ENCODE results near the gene PLEKHM1. TPM values are rescaled to one million over a fixed set of nuclear protein-coding genes. Genes with fewer than 3 reads are reported as not detected.

PLEKHM1 gene
- 23.2 to 28.0 TPM (median 24.6 TPM) in 5 replicates for total RNA-seq (2022; extraction: Qiagen RNA extraction; ENCODE audit: low read depth)

GRCh38 chr17:45490615-45491433, at the start of gene PLEKHM1:
PLEKHM1 (minus strand) TSS chr17:45490721; CDS start chr17:45482484, 8,237 bp downstream.

DNA sequence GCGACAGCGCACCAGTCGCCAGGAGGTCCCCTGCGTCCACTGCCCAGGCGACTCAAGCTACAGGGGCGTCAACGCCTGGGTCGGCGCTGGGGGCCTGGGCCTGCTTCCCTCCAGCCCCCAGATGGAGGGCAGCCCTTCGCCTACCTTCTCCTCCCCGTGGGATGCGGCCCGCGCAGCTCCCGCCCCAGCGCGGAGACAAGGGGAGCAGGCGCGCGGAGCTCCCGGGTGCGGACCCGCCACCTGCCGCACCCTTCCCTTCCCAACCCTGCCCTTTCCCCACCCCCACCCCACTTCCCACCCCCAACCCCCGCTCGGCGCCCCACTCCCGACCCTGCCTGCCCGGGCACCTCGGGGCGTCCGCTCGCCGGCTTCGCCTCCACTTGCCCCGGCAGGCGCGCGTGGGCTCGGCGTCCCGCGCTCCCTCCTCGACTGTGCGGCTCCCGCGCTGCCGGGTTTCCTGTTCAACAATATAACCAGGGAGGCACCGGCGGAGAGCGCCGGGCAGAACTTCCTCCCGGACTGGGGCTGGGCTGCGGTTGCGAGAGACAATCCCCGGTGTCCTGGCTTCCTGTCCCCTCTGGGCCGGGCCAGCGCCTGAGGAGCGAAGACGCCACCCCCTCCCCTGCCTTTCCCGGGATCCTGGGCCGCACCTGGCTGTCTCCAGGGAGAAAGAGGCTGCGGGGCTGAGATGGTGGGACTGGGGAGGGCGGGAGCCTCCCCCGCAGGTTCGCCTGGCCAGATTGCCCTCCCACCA, 57.9 kb downstream of the PLEKHM1 start, which contains the start of gene ARHGAP27:
Gene ARHGAP27, minus strand, starts transcription at position 466 of the 754 bp plus-strand sequence. CDS start 2,591 bp downstream, outside the sequence.

Other genes starting within 250 kb of the PLEKHM1 start
- 0.16 to 0.20 TPM (median 0.17 TPM) in 4 of 5 replicates, not detected in the other for gene SPATA32, start 228.6 kb downstream of the PLEKHM1 start, total RNA-seq (2022; extraction: Qiagen RNA extraction; ENCODE audit: low read depth)
- gene MAP3K14, start 173.7 kb downstream of the PLEKHM1 start, total RNA-seq (2022; extraction: Qiagen RNA extraction; ENCODE audit: low read depth), result 54.1 to 87.5 TPM (median 67.8 TPM) in 5 replicates
- 12.0 to 16.3 TPM (median 14.1 TPM) in 5 replicates for gene ARHGAP27, start 57.9 kb downstream of the PLEKHM1 start, total RNA-seq (2022; extraction: Qiagen RNA extraction; ENCODE audit: low read depth)